ENCODE measurements around the gene EIF4A2.

Gene EIF4A2

GRCh38 chr3:186783058-186783730 lies at the start of gene EIF4A2:
Gene EIF4A2, plus strand, starts transcription at chr3:186783577. Its CDS starts 34 bp downstream, at chr3:186783611.
- in situ Hi-C loops (cut with HindIII; ENCODE audit: low sequenced_read_pairs), result no loop called here

- in situ Hi-C loops (cut with HindIII; ENCODE audit: low sequenced_read_pairs), result no loop called here
These were observed 40.6 kb upstream of the EIF4A2 start for GRCh38 chr3:186742618-186743380.

GRCh38 chr3:186743666-186744065 lies 39.7 kb upstream of the EIF4A2 start:
- in situ Hi-C loops (cut with HindIII; ENCODE audit: low sequenced_read_pairs), result no loop called here

- in situ Hi-C loops (cut with HindIII; ENCODE audit: low sequenced_read_pairs), result no loop called here
These were observed 37.4 kb upstream of the EIF4A2 start for GRCh38 chr3:186746008-186746407.

GRCh38 chr3:186750316-186750715 lies 33.1 kb upstream of the EIF4A2 start:
- in situ Hi-C loops (cut with HindIII; ENCODE audit: low sequenced_read_pairs), result no loop called here

- in situ Hi-C loops (cut with HindIII; ENCODE audit: low sequenced_read_pairs), result no loop called here
These were observed 31.9 kb upstream of the EIF4A2 start for GRCh38 chr3:186751480-186751879.

GRCh38 chr3:186754006-186754405 lies 29.4 kb upstream of the EIF4A2 start:
- in situ Hi-C loops (cut with HindIII; ENCODE audit: low sequenced_read_pairs), result no loop called here

GRCh38 chr3:186754871-186755270 lies 28.5 kb upstream of the EIF4A2 start:
- in situ Hi-C loops (cut with HindIII; ENCODE audit: low sequenced_read_pairs), result no loop called here

GRCh38 chr3:186757214-186757613 lies 26.2 kb upstream of the EIF4A2 start:
- in situ Hi-C loops (cut with HindIII; ENCODE audit: low sequenced_read_pairs), result no loop called here

GRCh38 chr3:186757686-186758220 lies 25.6 kb upstream of the EIF4A2 start:
- in situ Hi-C loops (cut with HindIII; ENCODE audit: low sequenced_read_pairs), result no loop called here

GRCh38 chr3:186759231-186759930 lies 24.0 kb upstream of the EIF4A2 start:
- in situ Hi-C loops (cut with HindIII; ENCODE audit: low sequenced_read_pairs), result no loop called here

GRCh38 chr3:186760141-186760833 lies 23.1 kb upstream of the EIF4A2 start:
- in situ Hi-C loops (cut with HindIII; ENCODE audit: low sequenced_read_pairs), result no loop called here

GRCh38 chr3:186760897-186761447 lies 22.4 kb upstream of the EIF4A2 start:
- in situ Hi-C loops (cut with HindIII; ENCODE audit: low sequenced_read_pairs), result no loop called here

- in situ Hi-C loops (cut with HindIII; ENCODE audit: low sequenced_read_pairs), result no loop called here
These were observed 11.1 kb upstream of the EIF4A2 start for GRCh38 chr3:186772281-186772694.

GRCh38 chr3:186772701-186773417 lies 10.5 kb upstream of the EIF4A2 start:
- in situ Hi-C loops (cut with HindIII; ENCODE audit: low sequenced_read_pairs), result no loop called here

- in situ Hi-C loops (cut with HindIII; ENCODE audit: low sequenced_read_pairs), result no loop called here
These were observed 7.4 kb upstream of the EIF4A2 start for GRCh38 chr3:186775999-186776398.

GRCh38 chr3:186779204-186779603 lies 4.2 kb upstream of the EIF4A2 start:
- in situ Hi-C loops (cut with HindIII; ENCODE audit: low sequenced_read_pairs), result no loop called here

- in situ Hi-C loops (cut with HindIII; ENCODE audit: low sequenced_read_pairs), result no loop called here
These were observed 777 bp upstream of the EIF4A2 start for GRCh38 chr3:186782542-186783057.

GRCh38 chr3:186783731-186784515 lies 546 bp downstream of the EIF4A2 start:
- in situ Hi-C loops (cut with HindIII; ENCODE audit: low sequenced_read_pairs), result no loop called here
